SIG-M5 treated with dmso at 0.1 percent for 504 hours (cell line): ENCODE data around the gene ANK2.
A peak's percentile ranks its signal among the peaks of the same experiment; 100 is the strongest.

Source experiments
- DNase-seq: peaks from one replicate; lab custom pipeline; 2025; ENCODE audit not compliant: unreplicated experiment; lab: John Stamatoyannopoulos, UW

ANK2 gene

DNA sequence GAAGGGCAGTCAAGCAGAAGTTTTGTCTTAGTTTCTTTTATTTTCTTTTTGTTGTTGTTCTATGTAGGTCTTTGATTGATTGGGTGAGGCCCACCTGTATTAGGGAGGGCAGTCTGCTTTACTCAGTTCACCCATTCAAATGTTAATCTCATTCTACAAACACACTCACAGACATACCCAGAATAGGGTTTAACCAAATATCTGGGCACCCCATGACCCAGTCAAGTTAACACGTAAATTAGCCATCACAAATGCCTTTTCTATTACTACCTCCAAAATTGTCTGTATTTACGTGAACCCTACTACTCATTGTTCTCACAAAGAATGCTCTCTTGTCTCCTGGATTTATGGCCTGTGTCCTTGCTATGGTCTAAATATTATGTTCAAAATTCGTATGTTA lies 339.7 kb downstream of the ANK2 start:
- DNase-seq: no peak

DNA sequence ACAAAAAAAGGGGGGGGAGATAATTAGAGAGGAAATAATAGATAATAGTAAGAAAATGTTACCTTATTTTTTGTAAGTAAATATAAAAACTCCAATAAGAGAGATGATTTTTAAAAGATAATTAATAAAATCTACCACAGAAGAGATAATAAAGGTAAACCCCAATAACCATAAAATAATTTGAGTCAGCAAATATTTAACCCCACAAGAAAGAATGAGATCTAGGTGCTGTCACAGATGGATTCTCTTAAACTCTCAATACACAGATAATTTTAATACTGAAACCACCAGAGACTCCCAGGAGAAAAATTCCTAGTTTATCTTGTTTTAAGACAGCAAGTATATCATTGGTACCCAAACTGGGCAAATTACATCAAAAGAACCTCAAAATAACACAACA lies 341.4 kb downstream of the ANK2 start:
- no peak for DNase-seq

DNA sequence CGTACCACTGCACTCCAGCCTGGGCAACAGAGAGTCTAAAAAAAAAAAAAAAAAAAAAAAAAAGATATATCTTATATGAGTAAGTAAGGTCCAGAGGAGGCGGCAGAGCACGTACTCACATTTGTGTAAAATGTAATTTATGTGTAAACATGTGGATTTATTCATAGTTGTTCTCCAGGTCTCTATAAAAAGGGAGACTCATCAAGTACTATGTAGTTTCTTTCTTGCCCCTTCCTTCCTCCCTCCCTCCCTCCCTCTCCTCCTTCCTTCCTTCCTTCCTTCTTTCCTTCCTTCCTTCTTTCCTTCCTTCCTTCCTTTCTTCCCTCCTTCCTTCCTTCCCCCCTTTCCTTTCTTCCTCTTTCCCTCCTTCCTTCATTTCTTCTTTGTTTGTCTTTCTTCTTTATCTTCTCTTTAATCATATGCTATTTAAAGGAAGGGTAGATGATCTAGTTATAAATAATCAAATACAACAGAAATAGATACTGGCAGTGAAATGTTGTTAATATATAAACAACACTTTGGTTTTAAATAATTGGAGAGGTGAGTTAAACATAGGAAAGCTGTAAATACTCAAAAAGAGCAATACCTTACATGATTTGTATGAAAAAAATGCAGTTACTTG lies 344.8 kb downstream of the ANK2 start:
- no peak for DNase-seq

DNA sequence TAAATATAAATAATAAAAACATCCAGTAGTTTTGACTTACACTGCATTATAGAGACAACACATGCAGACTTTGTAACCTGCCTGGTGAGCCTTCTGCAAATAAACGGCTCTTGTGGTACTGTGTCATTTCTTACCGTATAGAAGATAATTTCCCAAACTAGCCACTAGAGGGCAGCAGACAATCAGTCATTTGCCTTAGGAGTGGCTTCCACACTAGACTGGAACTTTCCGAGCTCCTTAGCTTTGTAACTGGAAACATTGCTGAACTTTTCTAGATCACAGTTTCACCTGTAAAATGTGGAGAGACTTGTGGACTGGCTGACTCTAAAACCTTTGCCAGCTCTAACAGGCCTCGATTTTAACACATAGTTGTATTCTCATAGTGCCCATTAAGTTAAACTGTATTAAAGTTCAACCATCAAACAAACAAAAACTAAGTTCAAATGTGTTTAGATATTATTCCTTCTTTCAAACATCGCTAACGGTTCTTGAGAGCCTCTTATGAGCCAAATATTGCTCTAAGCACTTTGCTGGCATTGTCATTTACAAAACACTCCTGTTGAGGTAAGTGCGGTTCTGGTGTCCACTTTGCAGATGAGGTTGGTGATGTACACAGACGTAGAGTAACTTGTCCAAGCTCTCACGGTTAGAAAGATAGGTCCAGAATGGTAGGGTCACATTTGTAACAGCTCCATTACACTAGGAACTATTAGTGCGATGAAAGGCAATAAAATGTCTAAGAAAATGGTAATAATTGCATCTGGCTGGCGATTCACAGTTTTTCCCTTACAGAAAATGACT lies 345.5 kb downstream of the ANK2 start:
- peak; percentile 85 for DNase-seq

DNA sequence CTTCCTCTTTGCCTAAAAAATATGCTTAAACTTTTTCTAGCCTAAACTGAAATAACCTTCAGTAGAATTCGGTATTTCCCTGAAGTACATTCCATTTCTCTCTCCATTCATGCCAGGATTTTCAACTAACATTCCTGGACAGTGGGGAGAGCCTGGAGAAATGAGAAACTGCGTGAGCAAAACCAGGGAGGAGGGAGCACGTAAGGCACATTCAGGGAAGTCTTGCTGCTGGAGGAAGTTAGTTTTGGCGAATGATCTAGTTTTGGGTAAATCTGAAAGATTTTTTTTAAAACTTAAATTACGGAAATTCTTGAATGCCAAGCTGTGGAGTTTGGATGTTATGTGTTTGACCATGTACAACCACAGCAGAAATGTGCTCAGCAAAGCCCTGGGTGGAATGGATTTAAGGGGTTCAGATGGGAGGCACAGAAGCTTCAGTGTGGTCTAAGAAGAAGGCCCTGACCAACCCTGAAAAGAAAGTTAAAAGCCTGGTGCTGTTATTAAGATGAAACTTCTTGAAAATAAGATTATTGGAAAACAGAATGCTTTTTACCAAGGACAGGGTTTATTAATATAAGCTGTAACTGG lies 347.8 kb downstream of the ANK2 start:
- no peak for DNase-seq

DNA sequence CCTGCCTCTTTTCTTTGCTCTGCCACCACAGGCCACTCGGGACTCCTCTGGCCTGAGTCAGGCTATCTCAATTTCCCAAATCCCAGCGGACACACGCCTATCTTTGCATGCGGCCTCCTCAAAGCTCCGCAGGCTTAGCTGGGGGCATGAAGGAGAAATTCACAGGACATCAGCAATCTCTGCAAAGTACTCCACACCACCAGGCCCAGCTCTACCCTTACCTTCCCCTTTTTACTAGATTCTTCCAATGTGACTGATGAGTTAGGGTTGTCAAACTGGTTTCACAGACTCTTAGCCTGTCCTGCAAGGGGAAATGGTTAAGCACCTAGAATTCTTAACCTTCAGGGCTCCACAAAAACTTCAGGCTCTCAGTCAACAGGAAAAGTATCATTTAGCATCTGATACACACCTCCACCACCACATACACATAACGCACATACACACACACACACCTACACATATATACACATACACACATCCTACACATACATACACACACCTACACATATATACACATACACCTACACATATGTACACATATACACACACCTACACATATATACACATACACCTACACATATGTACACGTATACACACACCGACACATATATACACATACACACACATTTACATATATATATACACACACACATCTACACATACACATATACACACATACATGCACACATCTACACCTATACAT lies 349.1 kb downstream of the ANK2 start:
- peak; percentile 18 for DNase-seq

DNA sequence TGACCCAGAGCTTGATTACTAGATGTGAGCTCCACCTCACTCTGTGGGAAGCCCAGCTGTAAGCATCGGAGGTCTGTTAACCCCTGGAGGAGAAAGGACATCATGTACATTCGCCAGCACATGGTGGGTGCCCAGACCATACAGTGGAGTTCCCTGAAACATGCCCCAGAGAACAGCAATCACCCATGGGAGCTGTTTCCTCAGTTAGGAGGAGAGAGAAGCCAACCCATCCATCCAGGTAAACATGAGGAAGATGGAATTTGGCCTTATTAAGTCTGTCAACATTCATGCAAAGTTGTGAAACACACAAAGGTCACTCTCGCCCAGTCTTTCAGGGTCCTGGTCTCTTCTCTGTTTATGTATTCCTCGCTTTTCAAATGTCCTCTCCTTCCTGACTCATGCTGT lies 354.7 kb downstream of the ANK2 start:
- no peak for DNase-seq

DNA sequence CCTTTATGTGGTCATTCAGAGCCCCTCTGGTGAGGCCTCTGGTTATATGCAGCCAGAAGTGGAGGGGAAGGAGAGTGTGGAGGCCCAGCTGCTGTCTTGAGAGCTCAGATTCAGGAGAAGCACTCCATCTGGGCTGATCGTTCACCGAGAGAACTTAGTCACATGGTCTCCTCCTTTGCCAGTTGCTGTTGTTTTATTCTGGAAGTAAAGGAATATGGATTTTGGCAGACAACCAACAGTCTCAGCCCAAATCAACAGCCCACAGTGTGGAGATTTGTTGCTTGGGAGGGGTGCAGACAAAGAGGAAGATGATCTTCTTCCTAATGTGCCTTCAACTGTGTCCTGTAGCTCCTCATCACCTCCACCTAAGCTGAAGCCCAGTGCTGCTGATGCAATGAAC lies 355.4 kb downstream of the ANK2 start:
- DNase-seq: no peak

DNA sequence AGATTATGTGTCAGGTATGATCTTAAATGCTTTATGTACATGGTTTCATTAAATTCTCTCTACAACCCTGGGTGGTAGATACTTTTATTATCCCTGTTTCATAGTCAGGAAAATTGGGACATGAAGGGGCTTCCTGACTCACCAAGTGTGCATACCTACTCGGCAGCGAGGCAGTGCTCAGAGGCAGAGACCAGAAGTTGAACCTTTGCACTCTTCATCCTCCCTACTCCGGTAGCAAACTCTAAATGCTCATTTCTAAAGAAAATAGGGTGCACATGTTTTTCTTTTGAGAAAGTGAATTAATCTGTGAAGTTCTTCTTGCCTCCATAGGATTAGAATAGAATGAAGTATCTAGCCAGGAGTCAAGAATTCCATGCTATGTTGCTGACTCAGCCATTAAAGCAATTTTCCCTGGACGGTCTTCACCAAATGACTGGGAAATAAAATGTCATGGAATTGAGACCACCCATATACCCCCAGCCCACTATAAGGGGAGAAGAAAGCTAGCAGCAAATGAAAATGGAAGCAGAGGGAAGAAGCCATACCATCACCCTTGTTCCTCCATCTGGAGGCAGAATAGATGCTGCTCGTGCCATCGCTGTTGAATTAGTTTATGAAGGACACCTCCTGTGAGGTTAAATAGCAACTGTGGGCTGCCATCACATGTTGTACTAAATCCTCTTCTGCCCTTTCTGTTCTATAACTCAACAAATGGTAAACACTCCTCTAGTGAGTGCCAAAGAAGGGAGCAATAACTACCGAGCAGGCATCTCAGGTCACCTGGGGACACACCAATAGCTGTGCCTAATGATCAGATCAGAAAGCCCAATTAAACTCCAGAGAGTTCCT lies 356.6 kb downstream of the ANK2 start:
- no peak for DNase-seq

DNA sequence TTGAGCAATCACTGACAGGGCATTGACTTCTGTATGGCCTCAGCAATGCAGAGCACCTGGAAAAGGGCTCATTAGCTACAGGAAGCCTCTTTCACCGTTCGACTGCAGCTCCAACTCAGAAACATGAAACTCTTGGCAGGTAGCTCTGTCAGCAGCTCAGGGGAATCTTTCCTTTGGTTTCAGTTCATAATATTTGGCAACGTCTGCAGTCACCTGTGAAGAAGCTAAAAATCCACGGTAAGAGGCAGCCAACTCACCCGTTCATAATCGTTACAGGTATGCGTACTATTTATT lies 357.2 kb downstream of the ANK2 start:
- DNase-seq: no peak

DNA sequence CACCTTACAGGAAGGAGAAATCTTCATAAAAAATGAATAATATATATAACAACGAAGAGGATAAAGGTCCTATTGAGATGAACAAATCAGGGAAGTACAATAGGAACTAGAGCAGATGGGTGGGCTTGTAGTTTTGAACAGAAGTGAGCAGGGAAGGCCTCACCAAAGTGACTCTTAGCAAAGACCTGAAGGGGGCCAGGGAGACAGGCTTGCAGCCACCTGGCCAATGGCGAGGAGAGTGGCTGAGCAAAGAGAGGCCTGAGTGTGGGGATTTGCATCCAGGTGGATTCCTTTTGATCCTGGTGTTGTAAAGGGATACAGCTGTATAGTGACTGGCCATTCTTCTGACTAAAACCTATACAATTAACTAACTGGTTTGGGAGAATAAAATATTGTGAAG lies 358.0 kb downstream of the ANK2 start:
- DNase-seq: no peak

DNA sequence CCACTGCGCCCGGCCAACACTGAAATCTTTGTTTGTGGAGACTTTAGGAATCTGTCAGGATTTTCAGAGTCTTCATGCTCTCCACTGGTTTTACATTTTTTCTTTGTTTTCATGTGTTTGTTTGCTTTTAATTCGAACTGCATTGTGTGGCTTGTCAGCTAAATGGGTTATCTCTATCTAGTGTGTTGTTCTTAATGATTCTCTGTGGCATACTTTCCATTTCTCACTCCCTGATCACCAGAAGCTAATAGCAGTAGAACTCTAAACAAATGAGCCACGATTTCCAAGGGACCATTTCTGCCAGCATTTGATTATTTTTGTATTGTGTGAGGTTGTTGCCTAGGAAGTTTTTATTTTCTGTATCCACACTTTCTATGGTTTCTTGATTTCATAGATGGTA lies 359.7 kb downstream of the ANK2 start:
- no peak for DNase-seq

DNA sequence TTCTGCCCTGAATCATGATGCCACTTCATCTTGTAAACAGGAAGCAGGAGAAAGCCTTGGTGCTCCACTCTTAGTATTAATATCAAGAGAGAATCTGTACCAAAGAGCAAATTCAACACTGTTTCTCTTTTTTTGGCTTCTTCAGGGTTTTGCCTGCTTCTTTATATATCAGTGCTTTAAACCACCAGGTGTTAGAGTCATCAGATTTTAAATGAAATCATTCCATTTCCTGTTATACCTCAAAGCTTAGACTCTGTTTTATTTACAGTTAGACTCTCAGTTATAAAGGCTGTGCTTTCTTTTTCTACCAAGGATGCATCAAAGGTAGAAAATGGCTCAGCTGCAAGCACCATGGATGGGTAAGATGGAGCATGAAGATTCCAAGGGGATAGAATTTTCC lies 361.2 kb downstream of the ANK2 start:
- DNase-seq: no peak

DNA sequence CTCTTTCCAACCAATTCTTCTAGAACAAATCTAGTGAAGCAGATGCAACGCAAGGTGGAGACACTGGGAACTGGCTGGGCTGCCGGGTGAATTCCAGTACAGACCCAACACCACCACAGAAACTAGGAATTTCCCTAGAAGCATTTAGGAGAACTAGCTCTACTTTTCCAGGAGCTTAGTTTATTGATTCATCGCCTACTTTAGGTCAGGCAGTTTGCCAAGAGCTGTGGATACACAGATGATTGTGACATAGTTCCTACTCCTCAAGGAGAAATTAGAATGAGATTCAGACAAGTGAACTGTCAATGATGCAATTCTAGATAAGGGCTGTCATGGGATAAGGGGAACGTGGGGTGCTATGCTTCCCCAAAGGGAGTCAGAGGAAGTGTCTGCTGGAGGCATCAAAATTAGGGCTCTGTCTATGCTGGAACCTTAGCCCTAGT lies 362.1 kb downstream of the ANK2 start:
- DNase-seq: peak; percentile 58

DNA sequence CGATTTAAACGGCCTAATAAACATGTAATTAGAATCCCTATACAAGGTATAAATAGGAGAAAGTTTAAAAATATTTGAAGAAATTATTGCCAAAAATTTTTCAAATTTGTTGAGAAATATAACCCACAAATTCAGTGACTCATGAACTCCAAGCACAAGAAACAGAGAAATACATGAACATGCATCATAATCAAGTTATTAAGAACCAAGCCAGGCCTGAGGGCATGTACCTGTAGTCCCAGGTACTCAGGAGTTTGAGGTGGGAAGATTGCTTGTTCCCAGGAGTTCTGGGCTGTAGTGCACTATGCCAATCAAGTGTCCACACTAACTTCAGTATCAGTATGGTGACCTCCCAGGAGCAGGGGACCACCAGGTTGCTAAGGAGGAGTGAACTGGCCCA lies 370.2 kb downstream of the ANK2 start:
- no peak for DNase-seq

DNA sequence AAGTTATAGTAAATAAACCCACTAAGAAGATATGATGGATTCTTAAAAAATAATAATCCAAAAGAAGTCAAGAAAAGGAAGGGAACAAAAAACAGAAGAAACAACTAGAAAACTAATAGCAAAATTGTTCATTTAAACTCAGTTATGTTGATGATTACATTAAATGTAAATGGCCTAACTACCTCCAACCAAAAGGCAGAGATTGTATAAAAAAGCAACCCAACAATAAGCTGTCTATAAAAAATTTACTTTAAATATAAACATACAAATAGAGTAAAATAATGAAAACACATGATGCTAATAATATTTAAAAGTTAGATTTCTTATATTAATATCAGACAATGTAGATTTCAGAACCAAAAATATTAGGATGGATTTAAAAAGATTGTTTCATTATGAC lies 371.5 kb downstream of the ANK2 start:
- no peak for DNase-seq

DNA sequence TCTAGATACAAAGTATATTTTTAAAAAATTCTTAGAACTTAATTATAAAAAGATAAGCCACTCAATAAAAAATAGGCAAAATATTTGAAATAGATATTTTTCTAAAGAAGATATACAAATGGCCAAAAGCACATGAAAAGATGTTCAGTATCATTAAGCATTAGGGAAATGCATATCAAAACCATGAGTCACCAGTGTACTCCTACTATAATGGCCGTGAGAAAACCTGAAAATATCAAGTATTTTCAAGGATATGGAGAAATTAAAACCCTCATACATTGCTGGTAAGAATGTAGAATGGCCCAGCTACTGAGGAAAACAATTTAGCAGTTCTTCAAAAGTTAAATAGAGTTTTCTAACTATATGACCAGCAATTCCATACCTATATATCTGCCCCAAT lies 374.2 kb downstream of the ANK2 start:
- DNase-seq: no peak

DNA sequence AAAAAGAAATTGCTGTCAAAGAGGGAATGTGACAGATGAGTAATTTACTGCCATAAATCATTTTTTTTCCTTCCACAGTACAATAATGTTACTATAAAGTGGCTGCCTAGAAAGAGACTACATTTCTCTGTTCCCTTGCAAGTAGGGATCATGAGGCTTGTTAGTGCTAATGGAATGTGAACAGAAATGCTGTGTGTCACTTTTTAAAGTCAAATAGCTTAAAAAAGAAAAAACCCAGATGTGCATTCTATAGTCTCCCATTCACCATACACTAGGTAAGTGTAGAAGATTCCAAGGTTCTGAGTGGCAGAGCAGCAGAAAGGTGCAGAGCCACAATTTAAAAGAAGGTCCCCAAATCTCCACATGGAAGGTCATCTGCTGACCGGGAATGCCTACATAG lies 383.7 kb downstream of the ANK2 start:
- no peak for DNase-seq
